COLO668 (cell line): ENCODE results near the gene SNAPC2.

Experiments
- DNase-seq: peaks from one replicate; lab custom pipeline; 2025; ENCODE audit not compliant: unreplicated experiment; lab: John Stamatoyannopoulos, UW

Gene SNAPC2

GRCh38 chr19:7965921-7966665 lies 46.0 kb downstream of the SNAPC2 start:
- no peak for DNase-seq

- DNase-seq: no peak
Observed at GRCh38 chr19:7968008-7968795, 48.1 kb downstream of the SNAPC2 start.

GRCh38 chr19:7968796-7969554 lies 48.8 kb downstream of the SNAPC2 start:
- no peak for DNase-seq

- no peak for DNase-seq
Observed at GRCh38 chr19:7969555-7969939, 49.4 kb downstream of the SNAPC2 start.

- DNase-seq: peak; percentile 51
Observed at GRCh38 chr19:7970716-7971448, 50.7 kb downstream of the SNAPC2 start.

GRCh38 chr19:7971553-7972520 lies 51.7 kb downstream of the SNAPC2 start:
- DNase-seq: no peak
